Memory B cell (primary cell): ENCODE data around the gene USF1.
A peak's percentile ranks its signal among the peaks of the same experiment; 100 is the strongest.
"Not testable (repeated sequence)": the region's sequence is repeated elsewhere in the genome, so short reads cannot be mapped to it uniquely, and the experiment has no call there.

Source experiments
- ATAC-seq: fragments of 150-1000 bp; cut with Tn5 transposase; 2 replicates; pipeline ENCODE4 v1.10.0; 2021; ENCODE audit warnings: low read depth, mild to moderate bottlenecking, moderate library complexity
- DNase-seq, 2 donors: peaks; one replicate each; pipeline ENCODE4 v3.0.0; 2022; ENCODE audit warnings: low spot score in 2 of 2
- H3K27ac Mint-ChIP-seq: one replicate; pipeline ENCODE4 v1.8.0; 2022; ENCODE audit warnings: mild to moderate bottlenecking, moderate library complexity, mixed read lengths
- H3K27me3 Mint-ChIP-seq: one replicate; pipeline ENCODE4 v1.8.0; 2022; ENCODE audit warnings: mixed read lengths
- H3K36me3 Mint-ChIP-seq: one replicate; pipeline ENCODE4 v1.8.0; 2022; ENCODE audit warnings: mild to moderate bottlenecking, mixed read lengths
- H3K4me1 Mint-ChIP-seq: one replicate; pipeline ENCODE4 v1.8.0; 2022; ENCODE audit warnings: mixed read lengths
- H3K4me3 Mint-ChIP-seq: one replicate; pipeline ENCODE4 v1.8.0; 2022; ENCODE audit warnings: mild to moderate bottlenecking, moderate library complexity, mixed read lengths
- H3K9me3 Mint-ChIP-seq: one replicate; pipeline ENCODE4 v1.8.0; 2022; ENCODE audit warnings: mixed read lengths

Gene USF1

GRCh38 chr1:161047436-161048420, 2.0 kb upstream of the USF1 start:
- no peak overlapping the region for H3K4me3 Mint-ChIP-seq
- no peaks in the 10 kb centered on the region for H3K27me3 Mint-ChIP-seq
- ATAC-seq (no peak), DNase-seq (no peak)
- peak overlapping the region; percentile 97 for H3K27ac Mint-ChIP-seq
- H3K36me3 Mint-ChIP-seq, result peaks cover 32% of the 10 kb centered on the region
- no peaks in the 10 kb centered on the region for H3K9me3 Mint-ChIP-seq
- H3K4me1 Mint-ChIP-seq, result peaks cover 27% of the 10 kb centered on the region

GRCh38 chr1:161046605-161047228, 940 bp upstream of the USF1 start:
- Mint-ChIP-seq H3K4me3 (peak overlapping the region; percentile 94), H3K9me3 (no peaks in the 10 kb centered on the region), H3K4me1 (peaks cover 36% of the 10 kb centered on the region), H3K27ac (peak overlapping the region; percentile 97), H3K36me3 (peaks cover 37% of the 10 kb centered on the region), H3K27me3 (no peaks in the 10 kb centered on the region)
- ATAC-seq, result peak; percentile 56
- peak; percentile 46 to 53 for DNase-seq

GRCh38 chr1:161044908-161045735, 655 bp downstream of the USF1 start:
- H3K9me3 Mint-ChIP-seq, result no peaks in the 10 kb centered on the region
- H3K27me3 Mint-ChIP-seq, result no peaks in the 10 kb centered on the region
- H3K4me1 Mint-ChIP-seq, result peaks cover 41% of the 10 kb centered on the region
- DNase-seq (peak; percentile 63 to 66), ATAC-seq (peak; percentile 62)
- peak overlapping the region; percentile 97 for H3K27ac Mint-ChIP-seq
- peaks cover 39% of the 10 kb centered on the region for H3K36me3 Mint-ChIP-seq
- peak overlapping the region; percentile 94 for H3K4me3 Mint-ChIP-seq

GRCh38 chr1:161044535-161044907, 1.3 kb downstream of the USF1 start:
- peak overlapping the region; percentile 94 for H3K4me3 Mint-ChIP-seq
- H3K9me3 Mint-ChIP-seq, result no peaks in the 10 kb centered on the region
- no peak for DNase-seq
- peak overlapping the region; percentile 97 for H3K27ac Mint-ChIP-seq
- no peaks in the 10 kb centered on the region for H3K27me3 Mint-ChIP-seq
- no peak for ATAC-seq
- H3K4me1 Mint-ChIP-seq, result peaks cover 41% of the 10 kb centered on the region
- H3K36me3 Mint-ChIP-seq, result peaks cover 39% of the 10 kb centered on the region

- DNase-seq, result no peak
- Mint-ChIP-seq H3K4me1 (peaks cover 24% of the 10 kb centered on the region), H3K27ac (peak overlapping the region; percentile 82), H3K4me3 (peak overlapping the region; percentile 70), H3K27me3 (no peaks in the 10 kb centered on the region), H3K9me3 (no peaks in the 10 kb centered on the region), H3K36me3 (peaks cover 27% of the 10 kb centered on the region)
- ATAC-seq, result no peak
Observed at GRCh38 chr1:161039546-161039945, 6.2 kb downstream of the USF1 start.

GRCh38 chr1:161039154-161039545, 6.6 kb downstream of the USF1 start:
- Mint-ChIP-seq H3K27me3 (no peaks in the 10 kb centered on the region), H3K36me3 (peaks cover 27% of the 10 kb centered on the region), H3K9me3 (no peaks in the 10 kb centered on the region), H3K4me3 (peak overlapping the region; percentile 84), H3K4me1 (peaks cover 24% of the 10 kb centered on the region), H3K27ac (peak overlapping the region; percentile 82)
- no peak for ATAC-seq
- DNase-seq, result no peak

- Mint-ChIP-seq H3K4me3 (peak within 1 kb of the TSS; percentile 84), H3K4me1 (peaks cover 24% of the 10 kb centered on the region), H3K9me3 (no peaks in the 10 kb centered on the region), H3K27me3 (no peaks in the 10 kb centered on the region), H3K36me3 (peaks cover 27% of the 10 kb centered on the region), H3K27ac (peak within 1 kb of the TSS; percentile 82)
- ATAC-seq (peak; percentile 92), DNase-seq (peak; percentile 77 to 85)
Observed at GRCh38 chr1:161038523-161039153, 7.1 kb downstream of the USF1 start, which contains the start of gene TSTD1. Gene TSTD1 (minus strand): TSS chr1:161038964. CDS start chr1:161038889, 75 bp downstream.

GRCh38 chr1:161037661-161038522, 7.9 kb downstream of the USF1 start:
- Mint-ChIP-seq H3K27ac (peak overlapping the region; percentile 82), H3K4me3 (peak overlapping the region; percentile 84), H3K27me3 (no peaks in the 10 kb centered on the region), H3K36me3 (peaks cover 25% of the 10 kb centered on the region), H3K9me3 (no peaks in the 10 kb centered on the region), H3K4me1 (peaks cover 26% of the 10 kb centered on the region)
- DNase-seq (no peak), ATAC-seq (no peak)

- Mint-ChIP-seq H3K9me3 (no peaks in the 10 kb centered on the region), H3K4me1 (peaks cover 15% of the 10 kb centered on the region), H3K4me3 (no peak overlapping the region), H3K36me3 (peaks cover 1% of the 10 kb centered on the region), H3K27ac (no peak overlapping the region), H3K27me3 (no peaks in the 10 kb centered on the region)
- DNase-seq (no peak), ATAC-seq (no peak)
Observed at GRCh38 chr1:161033751-161034150, 12.0 kb downstream of the USF1 start.

GRCh38 chr1:161032409-161032808, 13.4 kb downstream of the USF1 start:
- ATAC-seq (no peak), DNase-seq (no peak)
- Mint-ChIP-seq H3K4me1 (peaks cover 10% of the 10 kb centered on the region), H3K9me3 (no peaks in the 10 kb centered on the region), H3K27ac (no peak overlapping the region), H3K27me3 (no peaks in the 10 kb centered on the region), H3K36me3 (peaks cover 1% of the 10 kb centered on the region), H3K4me3 (no peak overlapping the region)

GRCh38 chr1:161031874-161032273, 13.9 kb downstream of the USF1 start:
- no peak for ATAC-seq
- peaks cover 2% of the 10 kb centered on the region for H3K9me3 Mint-ChIP-seq

GRCh38 chr1:161029466-161029865, 16.3 kb downstream of the USF1 start:
- H3K4me3 Mint-ChIP-seq, H3K27me3 Mint-ChIP-seq, H3K36me3 Mint-ChIP-seq, DNase-seq, ATAC-seq, H3K27ac Mint-ChIP-seq, H3K9me3 Mint-ChIP-seq: not testable (repeated sequence)
- H3K4me1 Mint-ChIP-seq, result peaks cover 12% of the 10 kb centered on the region

More at GRCh38 chr1:161031874-161032273, 13.9 kb downstream of the USF1 start:
- Mint-ChIP-seq H3K4me3 (no peak overlapping the region), H3K27ac (no peak overlapping the region), H3K36me3 (peaks cover 3% of the 10 kb centered on the region), H3K27me3 (no peaks in the 10 kb centered on the region), H3K4me1 (peaks cover 10% of the 10 kb centered on the region)
- no peak for DNase-seq
